Stimulated activated CD8-positive, alpha-beta memory T cell treated with anti-CD3 and anti-CD28 coated beads, Interleukin-12 subunit alpha, Interleukin-12 subunit beta, amount 100 ng/mL, for 1 hour (primary cell): ENCODE results near the gene CWC27.

ENCODE experiments used
- DNase-seq: peaks from one replicate; pipeline ENCODE4 v3.0.0-alpha.2; 2020; ENCODE audit warnings: low read depth

Gene CWC27

GRCh38 chr5:65035211-65036206 is 266.8 kb downstream of the CWC27 start:
- DNase-seq: peak; percentile 74

GRCh38 chr5:65037831-65038815 is 269.4 kb downstream of the CWC27 start:
- DNase-seq: no peak

GRCh38 chr5:65041296-65042158 is 272.8 kb downstream of the CWC27 start:
- DNase-seq: no peak

- no peak for DNase-seq
These were observed 275.2 kb downstream of the CWC27 start for GRCh38 chr5:65043843-65044359.

GRCh38 chr5:65047225-65047624 is 278.5 kb downstream of the CWC27 start:
- no peak for DNase-seq

- DNase-seq: no peak
These were observed 279.4 kb downstream of the CWC27 start for GRCh38 chr5:65047948-65048690.

GRCh38 chr5:65050140-65050539 is 281.4 kb downstream of the CWC27 start:
- DNase-seq: no peak

- DNase-seq: no peak
These were observed 282.2 kb downstream of the CWC27 start for GRCh38 chr5:65050826-65051498.

- no peak for DNase-seq
These were observed 287.2 kb downstream of the CWC27 start for GRCh38 chr5:65055938-65056337.

GRCh38 chr5:65059681-65060598 is 291.2 kb downstream of the CWC27 start:
- no peak for DNase-seq

- DNase-seq: no peak
These were observed 292.7 kb downstream of the CWC27 start for GRCh38 chr5:65061250-65061973.

GRCh38 chr5:65061974-65062353 is 293.2 kb downstream of the CWC27 start:
- DNase-seq: no peak

- no peak for DNase-seq
These were observed 293.8 kb downstream of the CWC27 start for GRCh38 chr5:65062469-65063083.

- no peak for DNase-seq
These were observed 296.3 kb downstream of the CWC27 start for GRCh38 chr5:65065001-65065511.

GRCh38 chr5:65066387-65067146 is 297.8 kb downstream of the CWC27 start:
- DNase-seq: no peak

GRCh38 chr5:65067147-65067506 is 298.4 kb downstream of the CWC27 start:
- DNase-seq: no peak
